SK-MEL-5 (cell line): ENCODE measurements around the gene C16orf78. TPM values are rescaled to one million over a fixed set of nuclear protein-coding genes. Genes with fewer than 3 reads are reported as not detected.

Experiments used
- DNase-seq: peaks from one replicate; pipeline ENCODE4 v3.0.0-alpha.2; 2016; ENCODE audit warnings: low read depth, low spot score
- in situ Hi-C: cut with HindIII; loops from 2 replicates; pipeline ENCODE4 v1.10.0; 2016; ENCODE audit warnings: low sequenced_read_pairs, high pct_unique_total_duplicates, low pct_unique_long_range_greater_than_20kb
- total RNA-seq: library from RNA; depleted of rRNA; stranded (reverse); fragments of >200 nt; shearing (Covaris generic); gene quantifications from 2 replicates; pipeline ENCODE4 v1.2.3, GENCODE V29; 2014

C16orf78 gene
- total RNA-seq, 1 experiment from 2014 or later = not detected

GRCh38 chr16:49366669-49367068 lies 6.9 kb upstream of the C16orf78 start:
- DNase-seq = no peak
- in situ Hi-C loops = no loop called here

GRCh38 chr16:49369651-49370611 lies 3.7 kb upstream of the C16orf78 start:
- no peak for DNase-seq
- in situ Hi-C loops = no loop called here

GRCh38 chr16:49376206-49376605 lies 2.6 kb downstream of the C16orf78 start:
- in situ Hi-C loops = no loop called here
- no peak for DNase-seq

GRCh38 chr16:49377196-49377755 lies 3.7 kb downstream of the C16orf78 start:
- in situ Hi-C loops = no loop called here
- no peak for DNase-seq

- in situ Hi-C loops = no loop called here
- no peak for DNase-seq
These were observed 4.6 kb downstream of the C16orf78 start for GRCh38 chr16:49378238-49378637.

GRCh38 chr16:49378816-49379215 lies 5.2 kb downstream of the C16orf78 start:
- in situ Hi-C loops = no loop called here
- DNase-seq = no peak

- in situ Hi-C loops = no loop called here
- peak; percentile 49 for DNase-seq
These were observed 9.3 kb downstream of the C16orf78 start for GRCh38 chr16:49382916-49383315.

- in situ Hi-C loops = no loop called here
- DNase-seq = no peak
These were observed 21.4 kb downstream of the C16orf78 start for GRCh38 chr16:49395021-49395420.

- no peak for DNase-seq
- in situ Hi-C loops = no loop called here
These were observed 22.7 kb downstream of the C16orf78 start for GRCh38 chr16:49396206-49396720.

GRCh38 chr16:49398761-49399160 lies 25.2 kb downstream of the C16orf78 start:
- no peak for DNase-seq
- in situ Hi-C loops = no loop called here

GRCh38 chr16:49399594-49400364 lies 26.2 kb downstream of the C16orf78 start:
- in situ Hi-C loops = no loop called here

GRCh38 chr16:49400611-49401010 lies 27.0 kb downstream of the C16orf78 start:
- in situ Hi-C loops = no loop called here
- no peak for DNase-seq

More at GRCh38 chr16:49399594-49400364, 26.2 kb downstream of the C16orf78 start:
- DNase-seq = no peak

- in situ Hi-C loops = no loop called here
- no peak for DNase-seq
These were observed 31.5 kb downstream of the C16orf78 start for GRCh38 chr16:49405123-49405522.

- in situ Hi-C loops = no loop called here
- DNase-seq = no peak
These were observed 31.9 kb downstream of the C16orf78 start for GRCh38 chr16:49405530-49405929.

GRCh38 chr16:49407873-49408550 lies 34.4 kb downstream of the C16orf78 start:
- in situ Hi-C loops = no loop called here
- peak; percentile 83 for DNase-seq

- in situ Hi-C loops = no loop called here
- no peak for DNase-seq
These were observed 35.5 kb downstream of the C16orf78 start for GRCh38 chr16:49409121-49409520.

GRCh38 chr16:49410226-49410625 lies 36.6 kb downstream of the C16orf78 start:
- in situ Hi-C loops = no loop called here
- no peak for DNase-seq
